ENCODE measurements around the gene SYCE1. TPM values are rescaled to one million over a fixed set of nuclear protein-coding genes. Genes with fewer than 3 reads are reported as not detected.

Gene SYCE1
- total RNA-seq, 1 experiment from 2014 or later = not detected

DNA sequence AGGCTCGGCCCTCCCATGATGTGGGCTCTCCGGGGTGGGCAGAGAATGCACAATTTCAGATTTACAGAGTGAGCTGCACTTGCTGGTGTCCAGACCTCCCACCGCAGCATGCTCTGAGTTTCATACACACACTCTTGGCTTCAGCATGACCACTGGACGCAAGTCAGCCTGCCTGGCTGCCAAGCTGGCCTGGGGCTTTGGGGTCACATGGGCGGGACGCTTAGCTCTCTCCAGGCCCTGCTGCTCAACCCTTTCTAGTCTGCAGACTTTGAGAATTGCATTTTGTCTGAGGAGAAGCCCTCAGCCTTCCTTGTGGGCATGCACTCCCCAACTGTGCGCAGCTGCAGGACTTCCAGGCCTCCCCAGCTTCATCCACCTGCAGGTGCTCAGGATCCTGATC is 32.5 kb downstream of the SYCE1 start:
- intact Hi-C loops (cut with micrococcal nuclease; ENCODE audit: unreplicated experiment) = no loop called here
- no peaks in the 10 kb centered on the region for H3K4me1 ChIP-seq
- no peaks in the 10 kb centered on the region for H3K27me3 ChIP-seq (replicated peaks; ENCODE audit: control insufficient read depth, insufficient read depth, low read length)
- H3K27me3 Mint-ChIP-seq (ENCODE audit: insufficient read depth, unreplicated experiment) = peaks cover 15% of the 10 kb centered on the region
- ChIA-PET POLR2A (no interaction called here), CTCF (no interaction called here)
- H3K9me3 ChIP-seq = no peaks in the 10 kb centered on the region
- BruUV-seq (replicated peaks) = no TSS peak
- no peak overlapping the region for H3K4me3 ChIP-seq (ENCODE audit: low read depth, low read length)
- H3K36me3 ChIP-seq (ENCODE audit: control insufficient read depth, insufficient read depth, low read length) = no peaks in the 10 kb centered on the region
- no peaks in the 10 kb centered on the region for H3K9me3 Mint-ChIP-seq (ENCODE audit: unreplicated experiment)
- H3K4me1 Mint-ChIP-seq (ENCODE audit: low read depth, unreplicated experiment) = no peaks in the 10 kb centered on the region
- H3K4me3 Mint-ChIP-seq (ENCODE audit: unreplicated experiment) = no peak overlapping the region
- H3K27ac Mint-ChIP-seq (ENCODE audit: unreplicated experiment) = no peak overlapping the region
- H3K36me3 Mint-ChIP-seq (ENCODE audit: insufficient read depth, unreplicated experiment) = no peaks in the 10 kb centered on the region
- TF ChIP-seq, protein P1, sequence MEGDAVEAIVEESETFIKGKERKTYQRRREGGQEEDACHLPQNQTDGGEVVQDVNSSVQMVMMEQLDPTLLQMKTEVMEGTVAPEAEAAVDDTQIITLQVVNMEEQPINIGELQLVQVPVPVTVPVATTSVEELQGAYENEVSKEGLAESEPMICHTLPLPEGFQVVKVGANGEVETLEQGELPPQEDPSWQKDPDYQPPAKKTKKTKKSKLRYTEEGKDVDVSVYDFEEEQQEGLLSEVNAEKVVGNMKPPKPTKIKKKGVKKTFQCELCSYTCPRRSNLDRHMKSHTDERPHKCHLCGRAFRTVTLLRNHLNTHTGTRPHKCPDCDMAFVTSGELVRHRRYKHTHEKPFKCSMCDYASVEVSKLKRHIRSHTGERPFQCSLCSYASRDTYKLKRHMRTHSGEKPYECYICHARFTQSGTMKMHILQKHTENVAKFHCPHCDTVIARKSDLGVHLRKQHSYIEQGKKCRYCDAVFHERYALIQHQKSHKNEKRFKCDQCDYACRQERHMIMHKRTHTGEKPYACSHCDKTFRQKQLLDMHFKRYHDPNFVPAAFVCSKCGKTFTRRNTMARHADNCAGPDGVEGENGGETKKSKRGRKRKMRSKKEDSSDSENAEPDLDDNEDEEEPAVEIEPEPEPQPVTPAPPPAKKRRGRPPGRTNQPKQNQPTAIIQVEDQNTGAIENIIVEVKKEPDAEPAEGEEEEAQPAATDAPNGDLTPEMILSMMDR (IDR thresholded peaks at IDR 0.05; ENCODE audit: insufficient read depth in 1 of 2, low read depth in 1 of 2, low read length in 1 of 2, severe bottlenecking in 1 of 2, unreplicated experiment in 1 of 2) = no peak
- no peak for DNase-seq

DNA sequence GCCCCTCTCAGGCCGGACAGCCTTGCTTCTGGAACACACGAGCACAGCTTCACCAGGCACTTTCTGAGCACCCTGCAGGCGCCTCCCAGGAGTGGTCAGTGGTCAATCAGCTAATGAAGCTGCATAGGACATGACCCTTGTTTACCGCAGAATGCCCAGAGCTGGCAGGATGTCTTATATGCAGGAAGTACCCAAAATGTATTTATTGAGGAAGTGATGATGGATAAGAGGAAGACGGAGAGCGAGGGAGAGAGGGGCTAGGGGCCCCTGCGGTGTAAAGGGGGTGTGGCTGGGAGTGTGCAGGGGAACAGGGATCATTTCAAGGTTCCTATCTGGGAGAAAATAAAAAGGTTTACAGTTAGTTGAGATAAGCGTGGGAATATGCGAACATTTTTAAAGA is 34.9 kb downstream of the SYCE1 start:
- Mint-ChIP-seq H3K27me3 (ENCODE audit: insufficient read depth, unreplicated experiment) (peaks cover 13% of the 10 kb centered on the region), H3K4me3 (ENCODE audit: unreplicated experiment) (no peak overlapping the region), H3K27ac (ENCODE audit: unreplicated experiment) (no peak overlapping the region), H3K36me3 (ENCODE audit: insufficient read depth, unreplicated experiment) (no peaks in the 10 kb centered on the region), H3K4me1 (ENCODE audit: low read depth, unreplicated experiment) (no peaks in the 10 kb centered on the region), H3K9me3 (ENCODE audit: unreplicated experiment) (no peaks in the 10 kb centered on the region)
- no peak overlapping the region for H3K4me3 ChIP-seq (ENCODE audit: low read depth, low read length)
- CTCF ChIA-PET = no interaction called here
- no peaks in the 10 kb centered on the region for H3K36me3 ChIP-seq (ENCODE audit: control insufficient read depth, insufficient read depth, low read length)
- no peaks in the 10 kb centered on the region for H3K4me1 ChIP-seq
- intact Hi-C loops (cut with micrococcal nuclease; ENCODE audit: unreplicated experiment) = no loop called here
- TF ChIP-seq, protein P1 (IDR thresholded peaks at IDR 0.05; ENCODE audit: insufficient read depth in 1 of 2, low read depth in 1 of 2, low read length in 1 of 2, severe bottlenecking in 1 of 2, unreplicated experiment in 1 of 2) = no peak
- no peak for DNase-seq
- POLR2A ChIA-PET = no interaction called here
- no peaks in the 10 kb centered on the region for H3K9me3 ChIP-seq
- no TSS peak for BruUV-seq (replicated peaks)
- H3K27me3 ChIP-seq (replicated peaks; ENCODE audit: control insufficient read depth, insufficient read depth, low read length) = no peaks in the 10 kb centered on the region

DNA sequence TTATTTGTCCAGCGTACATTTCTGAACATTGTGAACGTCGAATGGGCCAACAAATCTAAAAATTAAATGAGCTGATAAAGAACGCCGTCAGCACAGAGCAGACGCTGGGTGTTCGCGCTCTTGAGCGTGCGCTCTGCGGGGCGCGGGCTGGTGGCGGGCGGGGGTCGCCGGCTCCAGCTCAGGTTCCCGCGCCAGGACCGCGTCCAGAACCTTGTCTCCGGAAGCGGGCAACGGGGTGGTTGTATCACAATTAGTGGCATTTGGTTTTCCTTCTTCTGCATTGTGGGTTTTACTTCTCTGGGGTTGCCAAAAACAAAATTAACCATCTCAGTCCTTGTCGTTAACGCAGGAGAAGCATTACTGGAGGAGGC is 35.8 kb downstream of the SYCE1 start:
- H3K4me3 ChIP-seq (ENCODE audit: low read depth, low read length) = no peak overlapping the region
- H3K36me3 ChIP-seq (ENCODE audit: control insufficient read depth, insufficient read depth, low read length) = no peaks in the 10 kb centered on the region
- TF ChIP-seq, protein P1 (IDR thresholded peaks at IDR 0.05; ENCODE audit: insufficient read depth in 1 of 2, low read depth in 1 of 2, low read length in 1 of 2, severe bottlenecking in 1 of 2, unreplicated experiment in 1 of 2) = no peak
- Mint-ChIP-seq H3K27ac (ENCODE audit: unreplicated experiment) (no peak overlapping the region), H3K27me3 (ENCODE audit: insufficient read depth, unreplicated experiment) (peaks cover 13% of the 10 kb centered on the region), H3K4me3 (ENCODE audit: unreplicated experiment) (no peak overlapping the region), H3K9me3 (ENCODE audit: unreplicated experiment) (no peaks in the 10 kb centered on the region), H3K4me1 (ENCODE audit: low read depth, unreplicated experiment) (no peaks in the 10 kb centered on the region), H3K36me3 (ENCODE audit: insufficient read depth, unreplicated experiment) (no peaks in the 10 kb centered on the region)
- no peaks in the 10 kb centered on the region for H3K4me1 ChIP-seq
- ChIA-PET POLR2A (no interaction called here), CTCF (no interaction called here)
- DNase-seq = no peak
- BruUV-seq (replicated peaks) = no TSS peak
- intact Hi-C loops (cut with micrococcal nuclease; ENCODE audit: unreplicated experiment) = no loop called here
- H3K27me3 ChIP-seq (replicated peaks; ENCODE audit: control insufficient read depth, insufficient read depth, low read length) = no peaks in the 10 kb centered on the region
- no peaks in the 10 kb centered on the region for H3K9me3 ChIP-seq
